GM10266 (cell line): ENCODE data around the gene GID8.

Experiments used
- DNase-seq: peaks from one replicate; pipeline ENCODE4 v3.0.0; 2012; ENCODE audit errors: extremely low spot score
- CTCF ChIP-seq: IDR thresholded peaks from 2 replicates; pipeline ENCODE4 v1.5.1; 2012; ENCODE audit warnings: mild to moderate bottlenecking, low read depth; ENCODE audit not compliant: control insufficient read depth, insufficient read depth; ENCODE audit errors: missing control alignments

The GID8 gene

DNA sequence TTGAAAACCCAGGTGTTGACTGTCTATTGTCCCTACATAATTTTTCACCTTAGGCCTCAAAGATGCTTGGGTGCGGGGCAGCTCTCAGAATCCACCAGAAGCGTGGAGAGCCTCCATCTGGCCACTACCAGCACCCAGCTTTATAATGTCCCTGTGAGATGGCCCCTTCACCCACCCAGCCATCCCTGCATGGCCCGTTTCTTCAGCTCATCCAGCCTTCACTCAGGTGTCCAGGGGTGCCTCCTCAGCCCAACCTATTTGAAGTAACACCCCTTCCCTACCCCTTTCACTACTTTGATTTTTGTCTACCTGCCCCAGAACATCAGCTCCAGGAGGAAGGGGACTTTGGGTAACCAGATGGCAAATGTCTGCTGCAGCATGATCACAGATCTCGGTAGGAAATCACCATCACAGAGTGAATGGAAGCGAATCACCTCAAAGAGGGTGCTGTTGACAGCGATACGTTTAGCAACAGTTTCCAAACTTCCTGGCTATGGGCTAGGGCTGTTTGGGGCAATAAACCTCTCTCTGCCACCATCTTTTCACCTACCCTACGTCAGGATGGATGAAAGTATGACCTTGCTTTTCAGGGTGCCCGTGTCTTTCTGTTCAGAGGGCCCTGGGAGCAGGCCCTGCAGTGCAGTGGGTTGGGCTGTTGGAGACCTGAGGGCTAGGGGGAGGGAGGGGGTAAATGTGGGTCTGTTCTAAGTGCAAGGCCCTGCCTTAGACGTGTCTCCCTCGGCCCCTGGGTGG, 13.4 kb downstream of the GID8 start:
- no peak for TF ChIP-seq CTCF
- DNase-seq: no peak

GRCh38 chr20:62951896-62952372, 14.0 kb downstream of the GID8 start:
- DNase-seq: no peak
- no peak for TF ChIP-seq CTCF

- DNase-seq: peak; percentile 89
- TF ChIP-seq CTCF: peak; percentile 21
Observed at GRCh38 chr20:62952373-62952967, 14.5 kb downstream of the GID8 start, which contains the start of gene SLC17A9. Gene SLC17A9, plus strand, starts transcription at chr20:62952709. Its CDS starts 122 bp downstream, at chr20:62952831.

DNA sequence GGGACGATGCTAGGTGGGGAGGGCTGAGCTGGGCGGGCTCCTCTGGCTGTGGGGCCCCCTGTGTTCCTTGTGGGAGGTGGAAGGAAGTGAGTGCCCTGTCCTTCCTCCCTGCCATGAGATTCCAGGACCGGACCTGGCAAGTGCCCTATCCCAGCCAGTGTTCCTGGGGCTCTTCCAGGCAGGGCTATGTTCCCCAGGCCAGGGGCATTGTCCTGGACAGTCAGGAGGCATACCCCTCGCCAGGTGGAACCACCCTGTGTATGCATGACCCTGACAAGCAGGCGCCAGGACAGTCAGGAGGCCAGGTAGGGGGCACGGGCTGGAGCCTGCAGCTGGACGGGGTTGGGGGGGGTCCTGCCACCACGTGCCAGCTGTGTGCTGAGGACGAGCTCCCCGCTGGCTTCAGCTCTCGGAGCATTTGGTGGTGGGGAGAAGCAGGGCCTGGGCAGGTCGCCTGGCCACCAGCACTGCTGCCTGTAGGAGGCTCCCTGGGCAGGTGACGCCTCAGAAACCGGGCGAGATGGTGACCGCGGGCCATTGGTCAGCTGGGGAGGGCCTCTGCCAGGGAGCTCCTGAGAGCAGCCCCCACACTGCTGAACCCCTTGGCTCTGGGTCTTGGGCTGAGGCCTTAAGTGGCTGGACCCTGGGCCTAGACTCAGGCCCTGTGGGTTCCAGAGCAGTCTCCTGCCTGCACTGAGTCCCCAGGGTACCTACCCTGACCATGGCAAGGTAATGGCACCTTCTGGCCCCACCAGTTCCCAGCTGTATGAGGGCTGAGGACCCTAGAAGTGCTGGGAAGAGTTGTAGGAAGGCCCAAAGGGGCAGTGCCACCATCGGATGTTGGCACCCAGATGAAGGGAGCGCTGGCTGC, 15.3 kb downstream of the GID8 start:
- TF ChIP-seq CTCF: peak; percentile 12
- DNase-seq: no peak

- peak; percentile 91 for DNase-seq
- no peak for TF ChIP-seq CTCF
Observed at GRCh38 chr20:62953839-62954703, 16.1 kb downstream of the GID8 start.

DNA sequence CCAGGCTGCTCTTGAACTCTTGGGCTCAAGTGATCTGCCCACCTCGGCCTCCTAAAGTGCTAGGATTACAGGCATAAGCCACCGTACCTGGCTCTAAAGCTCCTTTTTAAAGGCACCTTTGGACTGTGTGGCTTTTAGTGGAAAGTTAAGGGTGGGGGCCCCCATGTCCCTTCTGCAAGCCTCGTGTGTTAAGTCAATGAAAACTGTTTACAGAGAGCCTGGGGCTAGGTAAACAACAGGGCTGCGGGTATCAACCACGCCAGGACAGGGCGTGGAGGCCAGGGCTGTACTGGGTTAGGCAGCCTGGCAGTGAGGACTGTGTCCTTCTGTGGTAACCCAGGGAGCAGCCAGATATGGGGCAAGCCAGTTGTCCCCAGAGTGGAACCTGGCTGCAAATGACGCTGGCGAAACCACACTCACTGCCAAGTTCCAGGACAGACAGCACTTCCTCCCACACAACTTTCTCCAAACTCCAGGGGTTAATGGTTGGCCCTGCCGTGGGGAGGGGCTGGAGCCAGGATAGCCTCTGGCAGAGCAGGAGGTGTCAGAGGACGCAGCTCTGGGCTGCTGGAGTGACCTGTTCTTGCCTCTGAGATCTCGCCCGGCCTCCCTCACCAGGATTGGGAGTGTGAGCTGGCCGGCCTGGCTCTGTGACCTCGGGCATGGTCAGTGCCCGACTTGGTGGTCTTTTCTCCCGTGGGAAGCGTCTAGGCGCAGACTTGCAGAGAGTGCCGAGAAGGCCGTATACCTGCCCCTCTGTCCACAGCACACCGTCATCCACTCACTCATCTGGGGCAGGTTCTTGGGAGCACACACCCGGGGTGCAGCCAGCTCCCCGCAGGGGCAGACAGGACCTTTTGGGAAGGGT, 17.8 kb downstream of the GID8 start:
- TF ChIP-seq CTCF: no peak
- DNase-seq: no peak
